Stimulated activated CD8-positive, alpha-beta memory T cell treated with anti-CD3 and anti-CD28 coated beads, Interleukin-15, amount 100 ng/mL, for 24 hours (primary cell): Measurements from ENCODE around the gene TTC7B.

Experiments
- DNase-seq: peaks from one replicate; pipeline ENCODE4 v3.0.0-alpha.2; 2020; ENCODE audit warnings: low read depth

The TTC7B gene

GRCh38 chr14:90558041-90558982 lies 257.9 kb downstream of the TTC7B start:
- no peak for DNase-seq

- DNase-seq = no peak
Observed at GRCh38 chr14:90557516-90557915, 258.7 kb downstream of the TTC7B start.

DNA sequence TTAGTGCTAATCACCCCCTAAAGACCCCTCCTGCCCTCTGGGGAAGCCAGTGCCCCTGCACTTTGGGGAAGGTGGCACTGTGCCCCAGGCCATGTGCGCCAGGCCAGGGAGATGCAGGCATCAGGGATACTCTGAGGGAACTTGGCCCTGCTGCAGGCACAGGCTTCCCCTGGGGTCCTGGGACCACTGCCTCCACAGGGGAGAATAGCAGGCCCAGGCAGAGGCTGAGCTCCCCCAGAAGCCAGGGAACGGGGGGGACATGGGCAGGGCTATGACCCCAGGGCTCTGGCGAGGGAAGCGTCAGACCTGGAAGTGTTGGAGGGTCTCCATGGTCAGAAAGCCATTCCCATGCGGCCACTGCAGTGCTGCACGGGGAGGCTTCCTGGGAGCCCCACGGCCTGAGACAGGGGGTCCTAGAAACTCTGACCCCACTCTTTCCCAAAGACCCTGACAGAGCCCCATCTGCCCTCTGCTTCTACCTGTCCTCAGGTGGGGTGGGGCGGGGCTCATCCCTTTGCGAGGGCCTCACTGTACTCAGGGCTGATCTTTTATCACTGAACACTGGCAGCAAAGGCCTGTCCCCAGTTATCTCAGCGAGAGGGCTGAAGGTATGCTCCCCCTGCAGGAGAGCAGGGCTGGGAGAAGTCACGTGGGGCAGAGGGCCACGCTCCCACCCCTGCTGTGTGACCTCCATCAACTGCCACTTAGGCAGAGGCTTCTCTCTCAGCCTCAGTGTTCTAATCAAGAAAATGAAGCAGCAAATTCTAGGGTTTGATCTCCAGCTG lies 259.4 kb downstream of the TTC7B start:
- no peak for DNase-seq

DNA sequence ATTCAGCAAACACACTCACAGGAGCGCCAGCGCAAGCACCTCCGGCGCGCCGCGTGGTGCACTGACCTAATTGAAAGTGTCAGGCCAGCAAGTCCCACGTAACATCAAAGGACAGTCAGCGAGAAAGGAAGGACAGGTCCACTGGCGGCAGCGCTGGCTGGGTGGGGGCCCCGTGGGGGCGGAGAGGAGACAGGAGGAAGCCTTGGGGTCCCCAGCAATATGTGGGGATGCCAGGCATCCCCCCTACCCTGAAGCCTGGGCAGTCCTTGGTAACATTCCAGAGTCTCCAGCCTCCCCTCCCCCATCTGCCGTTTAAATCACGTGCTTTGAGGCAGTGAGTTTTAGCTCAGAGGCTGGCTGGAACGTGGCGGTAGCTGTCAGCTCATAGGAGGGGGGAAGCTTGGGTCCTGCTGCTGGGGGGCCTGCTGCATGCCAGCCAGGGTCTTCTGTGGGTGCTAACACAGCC lies 260.2 kb downstream of the TTC7B start:
- DNase-seq = no peak

GRCh38 chr14:90555126-90556011 lies 260.9 kb downstream of the TTC7B start:
- DNase-seq = no peak

DNA sequence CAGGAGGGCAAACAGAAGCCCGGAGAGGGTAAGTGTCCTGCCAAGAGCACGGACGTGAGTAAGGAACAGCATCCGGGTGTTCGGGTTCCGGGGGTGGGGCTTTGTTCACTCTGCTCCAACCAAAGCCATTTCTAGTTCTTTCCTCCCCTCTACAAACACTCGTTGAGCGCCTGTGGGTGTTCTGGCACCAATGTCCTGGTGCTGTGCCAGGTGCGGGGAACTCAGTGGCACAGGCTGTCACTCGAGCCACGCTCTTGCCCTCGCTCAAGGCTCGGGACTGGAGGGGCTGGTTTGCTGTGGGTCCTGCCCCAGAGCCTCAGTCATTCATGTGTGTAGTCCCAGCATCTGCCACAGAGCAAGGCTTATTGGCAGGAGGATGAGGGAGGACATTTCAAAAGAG lies 261.9 kb downstream of the TTC7B start:
- DNase-seq = no peak

GRCh38 chr14:90553921-90554336 lies 262.3 kb downstream of the TTC7B start:
- DNase-seq = no peak

DNA sequence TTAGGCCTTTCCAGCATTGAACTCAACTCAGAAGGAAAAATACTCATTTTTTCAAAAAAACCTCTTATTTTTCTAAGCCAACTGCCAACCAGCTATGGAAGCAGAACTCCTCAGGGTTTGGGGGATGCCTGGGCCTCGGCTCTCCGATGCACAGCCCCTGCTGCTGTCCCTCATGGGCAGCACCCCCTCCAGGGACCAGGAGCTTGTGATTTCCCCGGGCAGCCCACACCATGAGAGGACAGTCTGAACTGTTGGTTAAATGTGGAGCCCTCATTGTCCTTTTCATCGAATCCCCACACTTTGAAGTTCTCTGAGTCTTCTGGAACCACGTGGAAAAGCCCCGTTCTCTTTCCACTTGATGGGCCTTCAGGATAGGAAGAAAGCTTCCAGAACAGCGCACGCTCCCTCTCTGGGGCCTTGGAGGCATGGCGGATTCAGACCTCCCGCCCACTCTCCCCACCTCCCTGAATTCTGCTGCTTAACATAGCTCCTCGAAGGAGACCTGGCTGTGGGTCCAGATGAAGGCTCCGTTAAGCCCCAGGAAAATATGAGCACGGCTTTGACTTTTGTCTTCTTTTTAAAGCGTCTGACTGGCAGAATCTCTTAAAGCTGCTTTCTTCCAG lies 262.8 kb downstream of the TTC7B start:
- DNase-seq = no peak

GRCh38 chr14:90552465-90553297 lies 263.5 kb downstream of the TTC7B start:
- DNase-seq = no peak

GRCh38 chr14:90551733-90552464 lies 264.3 kb downstream of the TTC7B start:
- DNase-seq = no peak

GRCh38 chr14:90551070-90551704 lies 265.0 kb downstream of the TTC7B start:
- no peak for DNase-seq

GRCh38 chr14:90549794-90550641 lies 266.2 kb downstream of the TTC7B start:
- no peak for DNase-seq

DNA sequence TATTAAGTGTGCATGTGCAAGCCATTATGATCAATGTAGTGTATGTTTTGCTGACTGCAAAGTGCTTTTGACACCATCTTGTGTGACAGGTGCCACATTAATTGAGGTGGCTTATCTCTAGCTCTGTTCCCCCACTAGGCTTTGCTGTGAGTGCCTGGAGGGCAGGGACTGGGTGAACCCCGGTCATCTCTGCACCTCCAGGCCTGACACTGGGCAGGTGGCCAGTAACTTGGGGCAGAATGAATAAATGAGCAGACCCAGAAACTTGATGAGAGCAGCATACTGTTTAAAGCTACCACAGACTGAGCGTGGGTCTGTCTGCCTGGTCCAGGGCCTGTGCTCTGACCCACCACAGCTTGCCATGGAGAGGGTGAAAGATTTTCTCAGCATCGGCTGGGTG lies 267.8 kb downstream of the TTC7B start:
- no peak for DNase-seq

- DNase-seq = no peak
Observed at GRCh38 chr14:90547968-90548367, 268.3 kb downstream of the TTC7B start.

DNA sequence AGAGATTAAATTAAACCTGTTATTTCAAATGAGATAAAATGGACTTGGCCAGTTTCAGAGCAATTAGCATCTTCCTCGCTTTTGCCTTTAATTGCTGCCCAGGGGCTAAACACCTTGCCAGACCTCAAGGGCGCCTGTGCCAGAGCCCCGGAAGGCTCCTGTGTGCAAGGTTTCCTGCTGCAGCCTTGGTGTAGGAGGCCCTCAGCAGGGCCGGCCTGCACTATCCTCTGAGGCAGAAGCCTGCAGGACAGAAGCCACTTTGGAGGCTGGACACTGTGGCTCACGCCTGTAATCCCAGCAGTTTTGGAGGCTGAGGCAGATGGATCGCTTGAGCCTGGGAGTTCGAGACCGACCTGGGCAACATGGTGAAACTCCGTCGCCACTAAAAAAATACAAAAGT lies 269.0 kb downstream of the TTC7B start:
- no peak for DNase-seq

DNA sequence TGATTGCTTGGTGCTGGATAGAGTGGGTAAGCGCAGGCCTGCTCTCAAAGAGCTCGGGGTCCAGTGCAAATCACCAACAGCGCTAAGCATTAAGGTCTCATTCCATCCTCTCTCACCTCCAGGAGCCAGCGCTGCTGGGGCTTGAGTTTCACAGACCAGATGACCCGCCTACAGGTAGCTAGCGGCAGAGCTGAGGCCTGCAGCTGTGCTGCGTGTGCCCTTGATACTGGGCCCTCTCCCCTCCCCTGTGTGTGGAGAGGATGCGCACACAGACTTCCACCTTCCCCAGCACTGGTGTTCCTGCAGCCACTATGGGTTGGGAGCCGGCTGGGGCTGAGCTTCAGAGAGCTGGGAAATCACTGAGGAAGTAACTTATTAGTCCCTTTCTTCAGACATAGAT lies 269.5 kb downstream of the TTC7B start:
- DNase-seq = no peak

- DNase-seq = no peak
Observed at GRCh38 chr14:90545966-90546751, 270.1 kb downstream of the TTC7B start.

DNA sequence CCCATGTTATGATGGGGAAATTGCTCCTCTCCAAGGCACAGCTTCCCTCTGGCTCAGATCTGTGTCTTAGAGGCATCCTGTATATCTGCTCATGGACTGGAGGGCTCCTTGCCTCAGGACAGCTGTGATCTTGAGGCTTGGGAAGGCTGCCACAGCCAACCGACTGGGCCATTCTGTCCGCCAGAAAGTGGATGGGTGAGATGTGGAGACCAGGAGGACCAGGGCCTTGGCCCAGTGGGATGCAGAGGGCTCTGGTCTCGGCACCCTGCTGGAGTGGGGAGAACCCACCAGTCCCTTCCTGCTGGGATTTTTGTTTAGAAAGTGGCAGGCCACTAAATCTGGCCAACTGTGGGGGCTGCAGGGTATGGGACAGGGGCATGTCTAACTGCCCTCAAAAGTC lies 270.8 kb downstream of the TTC7B start:
- no peak for DNase-seq
